GM20431 (cell line): ENCODE data around the gene CNTRL.
"Not testable (repeated sequence)": the region's sequence is repeated elsewhere in the genome, so short reads cannot be mapped to it uniquely, and the experiment has no call there.

Experiments used
- in situ Hi-C: fragments of 300-500 bp; cut with MseI, MboI; formaldehyde crosslinking; loops from one replicate; pipeline ENCODE4 v1.15.0; 2020; ENCODE audit warnings: low sequenced_read_pairs; ENCODE audit not compliant: unreplicated experiment

CNTRL gene

DNA sequence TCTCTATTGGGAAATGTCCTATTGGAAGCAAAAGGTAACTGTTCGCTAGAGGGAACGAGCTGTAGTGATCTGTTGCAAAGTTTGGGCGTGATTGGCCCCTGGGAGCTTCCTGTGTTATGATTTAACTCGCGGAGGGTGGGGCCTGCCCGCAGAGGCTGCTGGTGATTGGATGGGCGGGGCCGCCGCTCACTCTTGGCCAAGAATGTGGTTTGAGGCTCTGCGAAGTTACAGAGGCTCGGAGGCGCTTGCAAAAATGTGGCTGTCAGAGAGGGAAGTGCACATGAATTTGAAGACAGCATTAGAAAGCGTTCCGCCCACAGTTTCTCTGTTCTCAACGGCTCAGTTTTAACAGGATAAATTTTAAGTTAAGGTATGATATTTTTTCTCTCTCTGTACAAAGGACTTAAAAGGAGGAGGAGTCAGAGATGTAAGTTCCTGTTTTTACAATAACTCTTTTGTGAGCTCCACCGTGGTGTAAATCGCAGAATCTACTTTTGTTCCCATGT, 46.9 kb downstream of the CNTRL start:
- in situ Hi-C loops, result no loop called here

DNA sequence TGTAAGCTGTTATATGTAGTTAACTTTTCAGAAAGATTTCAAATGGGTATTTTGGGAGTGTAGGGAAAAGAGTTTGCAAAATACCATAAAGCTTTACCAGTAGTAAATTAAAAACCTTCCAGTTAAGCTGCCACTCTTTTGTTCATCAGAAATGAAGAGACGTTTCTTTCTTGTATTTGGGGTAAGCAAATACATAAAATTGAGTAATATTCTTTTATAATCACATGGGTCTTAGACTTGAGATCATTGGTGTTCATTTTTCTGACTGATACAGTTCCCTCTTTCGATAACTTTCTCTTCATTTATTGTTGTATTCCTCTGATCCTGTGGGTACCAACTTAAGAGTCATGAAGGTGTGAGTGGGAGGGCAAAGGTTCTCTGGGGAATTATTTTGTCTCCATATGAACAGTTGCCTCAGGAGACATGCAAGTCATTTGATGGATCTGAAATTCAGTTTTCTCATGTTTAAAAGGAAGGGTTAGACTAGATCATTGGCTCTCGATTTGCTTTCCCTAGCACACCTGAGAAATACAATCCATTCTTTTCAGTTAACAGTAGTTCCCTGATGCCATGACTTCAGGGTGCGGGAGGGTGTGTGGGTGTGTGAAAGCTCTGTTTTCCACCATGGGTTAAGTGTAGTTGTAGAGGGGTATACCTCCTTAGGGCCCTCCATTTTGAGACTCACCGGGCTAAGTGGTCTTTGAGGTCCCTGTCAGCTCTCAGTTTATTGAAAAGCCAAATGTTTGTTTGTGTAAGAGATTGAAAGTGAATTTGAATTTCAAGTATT, 47.7 kb downstream of the CNTRL start:
- in situ Hi-C loops, result no loop called here

DNA sequence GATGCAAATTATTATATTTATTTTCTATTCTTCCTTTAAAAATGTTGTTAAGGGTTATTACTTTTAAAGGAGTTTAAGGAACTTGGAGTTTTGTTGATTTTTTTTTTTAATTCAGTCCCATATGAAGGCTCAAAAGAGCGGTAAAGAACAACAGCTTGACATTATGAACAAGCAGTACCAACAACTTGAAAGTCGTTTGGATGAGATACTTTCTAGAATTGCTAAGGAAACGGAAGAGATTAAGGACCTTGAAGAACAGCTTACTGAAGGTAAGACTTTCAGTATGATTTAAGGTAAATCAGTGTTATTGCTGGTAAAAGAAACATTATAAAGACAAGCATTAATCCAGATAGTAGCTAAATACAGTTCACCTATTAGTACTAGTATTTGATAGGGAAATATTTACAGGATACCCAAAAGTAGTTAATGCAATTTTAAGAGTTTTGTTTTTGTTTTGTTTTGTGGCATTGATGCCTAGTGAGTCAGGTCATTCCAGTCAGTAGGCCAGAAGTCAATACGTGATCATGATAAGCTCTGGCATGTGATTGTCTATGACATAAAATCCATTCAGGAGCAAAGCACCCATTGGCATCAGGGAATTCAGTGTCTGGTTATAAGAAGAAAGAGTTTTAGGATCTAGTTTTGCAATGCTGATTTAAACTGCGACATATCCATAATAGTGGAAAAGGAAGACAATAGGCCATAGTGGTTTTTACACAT, 49.2 kb downstream of the CNTRL start:
- in situ Hi-C loops, result no loop called here

DNA sequence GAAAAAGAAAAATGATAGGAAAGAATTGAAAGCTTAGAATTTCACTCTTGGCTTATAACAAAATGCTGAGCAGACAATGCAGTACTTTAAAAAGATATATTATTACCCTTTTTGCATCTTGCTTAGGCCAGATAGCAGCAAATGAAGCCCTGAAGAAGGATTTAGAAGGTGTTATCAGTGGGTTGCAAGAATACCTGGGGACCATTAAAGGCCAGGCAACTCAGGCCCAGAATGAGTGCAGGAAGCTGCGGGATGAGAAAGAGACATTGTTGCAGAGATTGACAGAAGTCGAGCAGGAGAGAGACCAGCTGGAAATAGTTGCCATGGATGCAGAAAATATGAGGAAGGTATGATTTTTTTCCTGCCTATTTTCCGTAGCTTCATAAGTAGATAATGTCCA, 50.8 kb downstream of the CNTRL start:
- in situ Hi-C loops, result no loop called here

DNA sequence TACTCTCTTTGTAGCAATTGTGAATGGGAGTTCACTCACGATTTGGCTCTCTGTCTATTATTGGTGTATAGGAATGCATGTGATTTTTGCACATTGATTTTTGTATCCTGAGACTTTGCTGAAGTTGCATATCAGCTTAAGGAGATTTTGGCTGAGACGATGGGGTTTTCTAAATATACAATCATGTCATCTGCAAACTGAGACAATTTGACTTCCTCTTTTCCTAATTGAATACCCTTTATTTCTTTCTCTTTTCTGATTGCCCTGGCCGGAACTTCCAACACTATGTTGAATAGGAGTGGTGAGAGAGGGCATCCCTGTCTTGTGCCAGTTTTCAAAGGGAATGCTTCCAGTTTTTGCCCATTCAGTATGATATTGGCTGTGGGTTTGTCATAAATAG, 54.6 kb downstream of the CNTRL start:
- in situ Hi-C loops, result not testable (repeated sequence)

DNA sequence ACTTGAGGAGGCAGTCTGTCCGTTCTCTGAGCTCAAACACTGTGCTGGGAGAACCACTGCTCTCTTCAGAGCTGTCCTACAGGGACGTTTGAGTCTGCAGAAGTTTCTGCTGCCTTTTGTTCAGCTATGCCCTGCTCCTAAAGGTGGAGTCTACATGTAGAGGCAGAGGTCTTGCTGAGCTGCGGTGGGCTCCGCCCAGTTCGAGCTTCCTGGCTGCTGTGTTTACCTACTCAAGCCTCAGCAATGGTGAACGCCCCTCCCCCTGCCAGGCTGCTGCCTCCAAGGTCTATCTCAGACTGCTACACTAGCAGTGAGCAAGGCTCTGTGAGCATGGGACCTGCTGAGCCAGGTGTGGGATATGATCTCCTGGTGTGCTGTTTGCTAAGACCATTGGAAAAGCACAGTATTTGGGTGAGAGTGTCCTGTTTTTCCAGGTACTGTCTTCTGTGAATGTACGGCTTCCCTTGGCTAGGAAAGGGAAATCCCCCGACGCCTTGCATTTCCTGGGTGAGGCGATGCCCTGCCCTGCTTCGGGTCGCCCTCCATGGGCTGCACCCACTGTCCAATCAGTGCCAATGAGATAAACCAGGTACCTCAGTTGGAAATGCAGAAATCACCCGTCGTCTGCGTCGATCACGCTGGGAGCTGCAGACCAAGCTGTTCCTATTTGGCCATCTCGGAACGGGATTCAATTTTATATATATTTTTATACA, 58.5 kb downstream of the CNTRL start:
- in situ Hi-C loops, result no loop called here

DNA sequence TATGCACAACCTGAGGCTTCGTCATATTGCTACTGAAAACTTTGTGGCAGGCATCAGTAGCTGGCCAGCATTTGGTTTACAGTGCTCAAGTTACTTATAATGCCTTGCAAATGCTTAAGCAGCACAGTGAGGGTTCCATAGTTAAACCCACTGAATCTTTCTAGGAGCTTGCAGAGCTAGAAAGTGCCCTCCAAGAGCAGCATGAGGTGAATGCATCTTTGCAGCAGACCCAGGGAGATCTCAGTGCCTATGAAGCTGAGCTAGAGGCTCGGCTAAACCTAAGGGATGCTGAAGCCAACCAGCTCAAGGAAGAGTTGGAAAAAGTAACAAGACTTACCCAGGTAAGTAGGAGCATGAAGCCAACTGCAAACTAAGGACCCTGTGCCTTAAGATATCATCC, 60.9 kb downstream of the CNTRL start:
- in situ Hi-C loops, result no loop called here

DNA sequence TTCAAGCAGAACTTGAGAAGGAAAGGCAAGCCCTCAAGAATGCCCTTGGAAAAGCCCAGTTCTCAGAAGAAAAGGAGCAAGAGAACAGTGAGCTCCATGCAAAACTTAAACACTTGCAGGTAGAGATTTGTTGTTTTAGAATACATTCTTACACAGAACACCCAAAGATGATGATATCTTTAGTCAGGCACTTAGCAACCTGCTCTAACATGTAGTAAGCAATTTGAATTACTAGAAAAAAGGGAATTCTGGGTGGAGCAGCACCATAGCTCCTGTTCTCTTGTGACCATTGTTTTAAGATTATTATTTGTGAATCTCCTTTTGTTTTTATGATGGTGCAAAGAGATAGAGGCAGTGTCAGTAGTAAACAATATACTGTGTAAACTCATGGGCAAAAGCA, 63.8 kb downstream of the CNTRL start:
- in situ Hi-C loops, result no loop called here

DNA sequence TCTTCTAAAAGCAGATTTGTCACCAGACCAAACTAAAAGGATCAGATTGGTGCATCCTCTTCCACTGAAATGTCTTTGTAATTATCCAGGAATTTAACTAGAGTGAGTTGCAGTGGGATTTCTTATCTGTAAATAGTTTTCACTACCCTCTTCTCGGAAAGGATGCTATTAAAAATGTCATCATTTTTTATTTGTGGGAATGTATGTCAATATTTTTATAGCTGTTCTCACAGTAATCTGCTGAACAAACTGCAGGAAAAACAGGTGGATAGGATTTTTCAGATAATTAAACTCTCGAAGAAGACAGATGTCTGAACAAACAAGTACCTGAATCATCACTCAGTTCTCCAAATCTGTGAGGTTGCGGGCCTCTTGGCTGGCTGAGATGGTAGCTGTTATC, 64.2 kb downstream of the CNTRL start:
- in situ Hi-C loops, result no loop called here

DNA sequence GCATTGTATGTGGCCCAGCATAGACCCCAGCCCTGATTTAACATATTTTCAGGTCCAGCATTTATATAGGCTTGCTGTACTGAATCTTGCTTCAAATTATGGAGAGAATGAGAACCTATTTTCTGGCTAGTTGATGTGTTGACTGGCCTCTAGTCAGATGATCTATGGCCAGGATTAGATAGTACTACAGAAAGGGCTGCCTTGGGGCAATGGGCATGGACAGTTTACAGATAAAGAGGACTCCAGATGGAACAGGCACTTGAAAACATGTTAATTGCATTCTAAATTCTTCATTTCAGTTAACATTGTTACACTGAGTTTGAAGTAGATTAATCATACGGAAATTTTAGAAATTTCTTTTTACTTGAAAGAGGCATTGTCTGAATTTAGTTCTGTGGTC, 65.4 kb downstream of the CNTRL start:
- in situ Hi-C loops, result no loop called here

DNA sequence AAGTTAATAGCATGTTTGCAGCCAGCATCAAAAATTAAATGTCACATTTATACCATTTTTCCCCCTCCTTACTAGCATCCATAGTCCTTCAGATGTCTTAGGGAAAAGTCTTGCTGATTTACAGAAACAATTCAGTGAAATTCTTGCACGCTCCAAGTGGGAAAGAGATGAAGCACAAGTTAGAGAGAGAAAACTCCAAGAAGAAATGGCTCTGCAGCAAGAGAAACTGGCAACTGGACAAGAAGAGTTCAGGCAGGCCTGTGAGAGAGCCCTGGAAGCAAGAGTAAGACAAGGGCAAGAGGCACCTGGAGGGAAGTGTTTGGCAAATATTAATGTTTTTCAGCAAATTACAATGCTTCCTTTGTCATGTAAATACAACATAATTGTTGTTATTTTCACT, 66.6 kb downstream of the CNTRL start:
- in situ Hi-C loops, result no loop called here

DNA sequence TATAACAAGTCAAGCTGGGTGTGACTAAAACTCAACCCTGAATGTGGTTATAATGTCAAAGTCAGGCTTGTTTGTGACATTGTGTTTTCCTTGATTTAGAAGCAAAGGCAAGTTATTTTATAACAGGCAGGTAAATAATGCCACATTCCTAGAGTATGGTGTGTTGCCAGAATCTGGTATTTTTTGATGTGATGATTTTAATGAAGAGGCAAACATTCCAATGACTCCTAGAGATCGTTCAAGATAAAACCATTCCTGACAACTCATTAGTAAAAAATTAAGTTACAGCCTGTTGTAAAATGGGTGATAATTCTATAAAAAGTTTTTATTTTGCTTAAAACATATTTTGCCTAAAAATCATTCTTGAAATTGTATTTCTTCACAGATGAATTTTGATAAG, 67.0 kb downstream of the CNTRL start:
- in situ Hi-C loops, result no loop called here

DNA sequence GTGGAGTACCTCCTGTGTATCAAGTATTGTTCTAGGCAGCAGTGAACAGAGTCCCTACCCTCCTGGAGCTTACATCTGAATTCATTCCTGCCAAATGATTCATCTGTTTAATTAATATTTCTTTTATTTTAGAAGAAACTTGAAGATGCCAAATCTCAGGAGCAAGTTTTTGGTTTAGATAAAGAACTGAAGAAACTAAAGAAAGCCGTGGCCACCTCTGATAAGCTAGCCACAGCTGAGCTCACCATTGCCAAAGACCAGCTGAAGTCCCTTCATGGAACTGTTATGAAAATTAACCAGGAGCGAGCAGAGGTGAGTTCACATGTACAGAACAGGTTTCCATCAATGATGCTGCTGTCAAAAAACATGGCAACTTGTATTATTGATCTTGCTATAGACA, 69.0 kb downstream of the CNTRL start:
- in situ Hi-C loops, result no loop called here

DNA sequence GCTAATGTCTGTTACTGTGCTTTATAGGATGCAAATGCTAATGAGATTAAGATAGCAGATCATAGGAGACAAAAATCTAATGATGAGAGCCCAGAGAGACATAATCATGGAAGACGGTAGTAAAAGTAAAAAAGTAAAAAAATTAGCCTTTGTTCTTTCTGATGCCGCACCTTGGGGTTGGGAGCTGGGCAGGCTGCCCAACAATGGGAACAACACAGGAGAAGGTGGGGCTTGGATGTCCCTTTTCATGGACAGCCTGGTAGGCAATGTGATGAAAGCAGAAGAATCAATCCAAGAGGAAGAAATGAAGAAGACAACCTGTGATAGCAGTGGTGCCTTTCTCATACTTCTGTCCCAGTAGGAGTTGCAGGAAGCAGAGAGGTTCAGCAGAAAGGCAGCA, 69.7 kb downstream of the CNTRL start:
- in situ Hi-C loops, result no loop called here

DNA sequence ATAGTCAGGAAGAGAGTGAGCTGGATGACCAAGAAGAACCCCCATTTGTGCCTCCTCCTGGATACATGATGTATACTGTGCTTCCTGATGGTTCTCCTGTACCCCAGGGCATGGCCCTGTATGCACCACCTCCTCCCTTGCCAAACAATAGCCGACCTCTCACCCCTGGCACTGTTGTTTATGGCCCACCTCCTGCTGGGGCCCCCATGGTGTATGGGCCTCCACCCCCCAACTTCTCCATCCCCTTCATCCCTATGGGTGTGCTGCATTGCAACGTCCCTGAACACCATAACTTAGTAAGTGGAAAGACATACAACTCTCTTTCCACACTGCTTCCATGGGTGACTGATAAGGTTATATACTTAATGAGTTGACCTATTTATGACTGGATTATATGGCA, 75.4 kb downstream of the CNTRL start:
- in situ Hi-C loops, result no loop called here

DNA sequence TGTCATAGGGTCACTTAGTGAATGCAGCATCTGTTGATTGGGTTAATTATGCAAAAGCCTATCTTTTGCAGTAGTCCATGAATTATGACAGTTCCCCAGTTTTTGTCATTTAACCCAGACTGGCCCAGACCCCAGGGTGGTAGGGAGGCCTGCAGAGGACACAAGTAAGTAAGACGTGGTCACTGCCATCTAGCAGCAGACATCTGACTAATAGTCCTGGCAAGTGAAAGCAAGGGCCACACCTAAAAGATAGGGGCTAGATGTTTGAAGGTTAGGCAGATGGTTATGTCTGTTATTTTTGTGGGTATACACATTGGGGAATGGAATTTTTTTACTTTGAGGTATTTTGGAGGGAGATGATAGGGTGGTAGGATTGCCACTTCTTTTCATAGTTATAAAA, 78.9 kb downstream of the CNTRL start:
- in situ Hi-C loops, result no loop called here

DNA sequence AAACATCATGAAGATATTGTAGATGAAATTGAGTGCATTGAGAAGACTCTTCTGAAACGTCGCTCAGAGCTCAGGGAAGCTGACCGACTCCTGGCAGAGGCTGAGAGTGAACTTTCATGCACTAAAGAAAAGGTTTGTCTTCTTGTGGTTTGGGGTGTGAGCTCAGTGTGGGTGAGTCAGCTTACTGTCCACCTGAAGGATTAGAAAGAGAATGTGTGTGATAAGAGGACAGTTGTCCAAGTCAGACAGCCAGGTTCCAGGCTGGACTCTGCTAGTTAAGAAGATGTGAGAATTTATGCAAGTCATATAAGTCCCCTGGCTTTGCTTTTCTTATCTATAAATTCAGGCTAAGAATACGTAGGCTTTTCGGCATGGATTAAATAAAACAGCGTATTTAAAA, 80.0 kb downstream of the CNTRL start:
- in situ Hi-C loops, result no loop called here

DNA sequence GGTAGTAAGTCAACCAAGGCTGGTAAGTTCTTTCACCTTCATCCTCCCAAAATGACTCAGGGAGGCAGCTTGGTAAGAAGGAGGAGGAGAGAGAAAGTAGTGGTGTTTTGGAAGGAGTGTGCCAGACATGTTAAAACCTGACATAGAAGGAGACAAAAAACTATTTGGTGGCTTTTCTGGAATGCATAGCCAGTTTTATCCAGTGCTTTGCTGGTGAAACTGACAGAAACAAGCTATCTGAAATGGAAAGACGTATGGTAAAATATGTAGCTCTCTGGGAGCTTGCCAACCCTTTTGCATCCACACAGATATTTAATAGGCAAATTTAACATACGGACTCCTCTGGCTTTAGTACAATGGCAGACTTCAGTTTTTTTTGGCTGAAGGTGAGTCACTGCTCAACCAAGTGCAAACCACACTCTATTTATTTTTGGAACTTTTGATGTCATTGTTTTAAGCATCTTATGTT, 81.5 kb downstream of the CNTRL start:
- in situ Hi-C loops, result no loop called here

DNA sequence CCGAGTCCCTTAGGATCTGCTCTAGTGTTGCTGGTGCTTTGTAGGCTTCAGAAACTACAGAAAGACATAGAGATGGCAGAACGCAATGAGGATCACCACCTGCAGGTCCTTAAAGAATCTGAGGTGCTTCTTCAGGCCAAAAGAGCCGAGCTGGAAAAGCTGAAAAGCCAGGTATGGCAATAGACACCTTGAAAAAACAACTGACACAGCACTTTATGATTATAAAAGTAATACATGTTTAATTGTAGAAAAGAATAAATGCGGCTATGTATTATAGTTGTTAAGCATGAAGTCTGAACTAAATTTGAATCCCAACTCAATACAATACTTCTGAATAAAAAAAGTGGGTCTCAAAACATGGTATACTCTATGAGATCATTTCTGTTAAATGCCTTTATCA, 83.2 kb downstream of the CNTRL start:
- in situ Hi-C loops, result no loop called here

DNA sequence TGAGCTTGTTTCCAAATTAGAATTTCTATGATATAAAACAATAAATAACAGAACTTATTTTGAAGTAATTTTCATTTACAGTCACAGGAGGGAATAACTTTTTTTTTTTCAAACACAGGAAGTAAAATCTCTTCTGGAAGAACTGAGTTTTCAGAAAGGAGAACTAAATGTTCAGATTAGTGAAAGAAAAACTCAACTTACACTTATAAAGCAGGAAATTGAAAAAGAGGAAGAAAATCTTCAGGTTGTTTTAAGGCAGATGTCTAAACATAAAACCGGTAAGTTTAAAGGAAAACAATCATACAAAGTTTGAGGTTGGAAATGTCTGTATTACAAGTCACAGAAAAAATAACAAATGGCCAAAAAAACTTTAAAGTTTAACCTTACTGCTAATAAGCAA, 85.3 kb downstream of the CNTRL start:
- in situ Hi-C loops, result no loop called here

DNA sequence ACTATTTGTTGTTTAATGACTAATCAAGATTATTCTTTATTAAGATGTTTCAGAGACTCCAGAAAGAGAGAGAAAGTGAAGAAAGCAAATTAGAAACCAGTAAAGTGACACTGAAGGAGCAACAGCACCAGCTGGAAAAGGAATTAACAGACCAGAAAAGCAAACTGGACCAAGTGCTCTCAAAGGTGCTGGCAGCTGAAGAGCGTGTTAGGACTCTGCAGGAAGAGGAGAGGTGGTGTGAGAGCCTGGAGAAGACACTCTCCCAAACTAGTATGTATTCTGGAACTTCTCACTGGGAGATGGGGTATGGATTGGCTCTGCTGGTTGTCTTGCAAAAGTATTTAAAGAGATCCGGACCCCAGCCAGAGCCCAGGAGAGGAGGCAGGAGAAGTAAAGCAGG, 93.3 kb downstream of the CNTRL start:
- in situ Hi-C loops, result no loop called here
